ENCODE results near the gene DENND5A. TPM values are rescaled to one million over a fixed set of nuclear protein-coding genes. Genes with fewer than 3 reads are reported as not detected.
"Not testable (repeated sequence)": the region's sequence is repeated elsewhere in the genome, so short reads cannot be mapped to it uniquely, and the experiment has no call there.

DENND5A gene
- polyA plus RNA-seq, 3 donors: 24.4 to 291 (median 37.5) TPM

GRCh38 chr11:9169595-9170295 lies 95.4 kb downstream of the DENND5A start:
- Mint-ChIP-seq H3K9me3 (peaks cover 0 to 2% (median 0%) of the 10 kb centered on the region in 7 donors), H3K36me3 (peaks cover 70 to 93% of the 10 kb centered on the region in 2 donors), H3K27ac (peak overlapping the region in 3 of 7 donors; percentile 12 to 87 (median 70)), H3K27me3 (ENCODE audit: low read depth in 3 of 3) (no peaks in the 10 kb centered on the region), H3K4me3 (no peak overlapping the region), H3K4me1 (peaks cover 3% of the 10 kb centered on the region)
- Histone ChIP-seq H3K36me3 (replicated peaks in 1 of 2; ENCODE audit: control insufficient read depth in 1 of 2, insufficient read depth in 2 of 2, low read length in 2 of 2) (peaks cover 62 to 89% of the 10 kb centered on the region in 2 donors), H2AFZ (ENCODE audit: insufficient read depth, low read depth, low read length, poor library complexity, severe bottlenecking) (no peak overlapping the region), H3K79me2 (ENCODE audit: insufficient read depth, low read length) (peaks cover 8% of the 10 kb centered on the region), H3K4me2 (replicated peaks; ENCODE audit: extremely low read depth, low read length, poor library complexity, severe bottlenecking) (no peak overlapping the region), H4K20me1 (ENCODE audit: insufficient read depth, low read length) (peaks cover 34% of the 10 kb centered on the region), H3K9ac (ENCODE audit: insufficient read depth, low read length, poor library complexity, severe bottlenecking) (no peak overlapping the region), H3K4me3 (replicated peaks in 1 of 3; ENCODE audit: low read depth in 2 of 3, low read length in 3 of 3) (no peak overlapping the region), H3K9me3 (replicated peaks in 1 of 2; ENCODE audit: control insufficient read depth in 1 of 2, insufficient read depth in 1 of 2, low read length in 2 of 2) (no peaks in the 10 kb centered on the region), H3K4me1 (ENCODE audit: control insufficient read depth in 1 of 2, insufficient read depth in 2 of 2, low read length in 2 of 2) (no peaks in the 10 kb centered on the region), H3K27ac (ENCODE audit: low read depth in 1 of 2, low read length in 2 of 2) (peak overlapping the region in 1 of 2 donors; percentile 50), H3K27me3 (ENCODE audit: control insufficient read depth in 2 of 2, insufficient read depth in 2 of 2, low read length in 2 of 2) (no peaks in the 10 kb centered on the region)
- TF ChIP-seq CTCF (IDR thresholded peaks at IDR 0.05): no peak
- intact Hi-C loops (cut with micrococcal nuclease): loop anchor here in 1 of 2 donors (5.0 to 10.0 kb wide), 2 partner anchors 155 to 288 kb away; no protein-coding TSS in a partner anchor
- peak in 1 of 3 donors; percentile 39 for DNase-seq
- WGBS (ENCODE audit: insufficient coverage): 93% methylated on average over 3 of the region's 7 CpGs

GRCh38 chr11:9161991-9162390 lies 103.2 kb downstream of the DENND5A start:
- H2AFZ ChIP-seq (ENCODE audit: insufficient read depth, low read depth, low read length, poor library complexity, severe bottlenecking); H3K79me2 ChIP-seq (ENCODE audit: insufficient read depth, low read length); H3K27me3 Mint-ChIP-seq (ENCODE audit: low read depth in 3 of 3); H3K9ac ChIP-seq (ENCODE audit: insufficient read depth, low read length, poor library complexity, severe bottlenecking); H3K4me3 ChIP-seq (replicated peaks in 1 of 3; ENCODE audit: low read depth in 2 of 3, low read length in 3 of 3); H3K27me3 ChIP-seq (ENCODE audit: control insufficient read depth in 2 of 2, insufficient read depth in 2 of 2, low read length in 2 of 2); H3K9me3 ChIP-seq (replicated peaks in 1 of 2; ENCODE audit: control insufficient read depth in 1 of 2, insufficient read depth in 1 of 2, low read length in 2 of 2); H3K9me3 Mint-ChIP-seq: not testable (repeated sequence)
- intact Hi-C loops (cut with micrococcal nuclease): loop anchor here in 1 of 2 donors (5.0 kb wide), 1 partner anchor 100 kb away; no protein-coding TSS in a partner anchor
- Mint-ChIP-seq H3K4me3 (peak overlapping the region; percentile 30 to 45), H3K36me3 (peaks cover 48 to 64% of the 10 kb centered on the region in 2 donors), H3K27ac (peak overlapping the region; percentile 76 to 94 (median 93)), H3K4me1 (peaks cover 41% of the 10 kb centered on the region)
- Histone ChIP-seq H3K4me1 (ENCODE audit: control insufficient read depth in 1 of 2, insufficient read depth in 2 of 2, low read length in 2 of 2) (peaks cover 39 to 43% of the 10 kb centered on the region in 2 donors), H4K20me1 (ENCODE audit: insufficient read depth, low read length) (peaks cover 12% of the 10 kb centered on the region), H3K4me2 (replicated peaks; ENCODE audit: extremely low read depth, low read length, poor library complexity, severe bottlenecking) (peak overlapping the region; percentile 26), H3K27ac (ENCODE audit: low read depth in 1 of 2, low read length in 2 of 2) (peak overlapping the region; percentile 47 to 86), H3K36me3 (replicated peaks in 1 of 2; ENCODE audit: control insufficient read depth in 1 of 2, insufficient read depth in 2 of 2, low read length in 2 of 2) (peaks cover 25 to 46% of the 10 kb centered on the region in 2 donors)
- DNase-seq: peak; percentile 51 to 71 (median 61)
- no CpG with 5 or more reads among the region's 6 CpGs for WGBS (ENCODE audit: insufficient coverage)

All from CD14-positive monocyte (primary cell).